ENCODE measurements around the gene CHD2. TPM values are rescaled to one million over a fixed set of nuclear protein-coding genes. Genes with fewer than 3 reads are reported as not detected.

The CHD2 gene
- total RNA-seq, 4 donors from 2014 or later: 41.9 to 144 (median 81.8) TPM

GRCh38 chr15:93072411-93073394, 172.6 kb downstream of the CHD2 start:
- no peaks in the 10 kb centered on the region for H3K27me3 ChIP-seq
- WGBS, 2 donors (ENCODE audit: low coverage in 1 of 2): 0% methylated on average over 22 of the region's 96 CpGs; no CpG with 5 or more reads in 1 of the 2 donors
- no peaks in the 10 kb centered on the region for H3K9me3 ChIP-seq
- H3K4me3 ChIP-seq: peak overlapping the region; percentile 68 to 77
- ATAC-seq: peak; percentile 90
- no peaks in the 10 kb centered on the region for H3K36me3 ChIP-seq
- peak overlapping the region; percentile 90 to 97 (median 92) for H3K27ac ChIP-seq
- H3K4me1 ChIP-seq: peaks cover 0 to 80% (median 22%) of the 10 kb centered on the region in 3 donors
- TF ChIP-seq CTCF (IDR thresholded peaks at IDR 0.05) (peak in 3 of 4 experiments; percentile 14 to 45 (median 21)), POLR2AphosphoS5 (IDR thresholded peaks at IDR 0.05) (peak; percentile 36), EP300 (IDR thresholded peaks at IDR 0.05) (no peak), POLR2A (IDR thresholded peaks at IDR 0.05) (peak; percentile 76 to 86)

GRCh38 chr15:93073465-93073952, 173.4 kb downstream of the CHD2 start:
- Histone ChIP-seq H3K9me3 (no peaks in the 10 kb centered on the region), H3K4me1 (peaks cover 0 to 80% (median 18%) of the 10 kb centered on the region in 3 donors), H3K27ac (peak overlapping the region; percentile 60 to 97 (median 92)), H3K4me3 (peak overlapping the region; percentile 68 to 77), H3K36me3 (no peaks in the 10 kb centered on the region), H3K27me3 (no peaks in the 10 kb centered on the region)
- no peak for TF ChIP-seq EP300 (IDR thresholded peaks at IDR 0.05)
- TF ChIP-seq CTCF (IDR thresholded peaks at IDR 0.05): no peak
- TF ChIP-seq POLR2AphosphoS5 (IDR thresholded peaks at IDR 0.05): no peak
- no peak for TF ChIP-seq POLR2A (IDR thresholded peaks at IDR 0.05)
- no peak for ATAC-seq
- WGBS, 2 donors (ENCODE audit: low coverage in 1 of 2): 5 to 6% methylated on average over 12 to 13 of the region's 30 CpGs

- WGBS, 2 donors (ENCODE audit: low coverage in 1 of 2): 43 to 78% methylated on average over 4 to 9 of the region's 13 CpGs
- peaks cover 0 to 80% (median 14%) of the 10 kb centered on the region in 3 donors for H3K4me1 ChIP-seq
- H3K27ac ChIP-seq: peak overlapping the region in 3 of 4 donors; percentile 91 to 97 (median 94)
- no peaks in the 10 kb centered on the region for H3K27me3 ChIP-seq
- H3K9me3 ChIP-seq: no peaks in the 10 kb centered on the region
- TF ChIP-seq POLR2AphosphoS5 (IDR thresholded peaks at IDR 0.05): no peak
- no peak for TF ChIP-seq CTCF (IDR thresholded peaks at IDR 0.05)
- TF ChIP-seq EP300 (IDR thresholded peaks at IDR 0.05): no peak
- TF ChIP-seq POLR2A (IDR thresholded peaks at IDR 0.05): no peak
- ATAC-seq: no peak
- H3K4me3 ChIP-seq: peak overlapping the region in 1 of 2 donors; percentile 68
- H3K36me3 ChIP-seq: no peaks in the 10 kb centered on the region
These were observed 174.5 kb downstream of the CHD2 start for GRCh38 chr15:93074599-93074998.

- Histone ChIP-seq H3K4me1 (peaks cover 3 to 83% (median 16%) of the 10 kb centered on the region in 3 donors), H3K27me3 (no peaks in the 10 kb centered on the region), H3K27ac (peak overlapping the region; percentile 25 to 97 (median 88)), H3K36me3 (no peaks in the 10 kb centered on the region), H3K4me3 (no peak overlapping the region), H3K9me3 (no peaks in the 10 kb centered on the region)
- WGBS, 2 donors (ENCODE audit: low coverage in 1 of 2): 17 to 77% methylated on average over 1 of the region's 1 CpG
- no peak for ATAC-seq
- TF ChIP-seq EP300 (IDR thresholded peaks at IDR 0.05): no peak
- no peak for TF ChIP-seq POLR2A (IDR thresholded peaks at IDR 0.05)
- no peak for TF ChIP-seq POLR2AphosphoS5 (IDR thresholded peaks at IDR 0.05)
- no peak for TF ChIP-seq CTCF (IDR thresholded peaks at IDR 0.05)
These were observed 176.1 kb downstream of the CHD2 start for GRCh38 chr15:93076217-93076616.
